ENCODE results near the gene H3-3A.

Gene H3-3A

GRCh38 chr1:226116673-226117072 lies 54.2 kb downstream of the H3-3A start:
- DNase-seq: no peak

DNA sequence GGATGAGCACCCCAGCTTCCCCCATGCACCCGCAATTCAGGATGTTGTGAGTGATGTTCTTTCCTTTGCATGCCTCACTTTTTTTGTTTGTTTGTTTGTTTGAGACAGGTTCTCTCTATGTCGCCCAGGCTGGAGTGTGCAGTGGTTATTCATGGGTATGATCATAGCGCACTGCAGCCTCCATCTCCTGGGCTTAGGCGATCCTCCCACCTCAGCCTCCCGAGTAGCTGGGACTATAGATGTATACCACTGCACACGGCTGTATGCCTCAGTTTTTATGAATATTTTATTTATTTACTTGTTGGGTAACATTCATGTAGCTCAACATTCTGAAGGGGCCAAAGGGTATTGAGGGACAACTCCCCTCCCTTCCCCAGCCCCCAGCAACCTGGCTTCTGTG lies 54.8 kb downstream of the H3-3A start:
- DNase-seq: no peak

- DNase-seq: no peak
Observed at GRCh38 chr1:226118357-226118756, 55.8 kb downstream of the H3-3A start.

DNA sequence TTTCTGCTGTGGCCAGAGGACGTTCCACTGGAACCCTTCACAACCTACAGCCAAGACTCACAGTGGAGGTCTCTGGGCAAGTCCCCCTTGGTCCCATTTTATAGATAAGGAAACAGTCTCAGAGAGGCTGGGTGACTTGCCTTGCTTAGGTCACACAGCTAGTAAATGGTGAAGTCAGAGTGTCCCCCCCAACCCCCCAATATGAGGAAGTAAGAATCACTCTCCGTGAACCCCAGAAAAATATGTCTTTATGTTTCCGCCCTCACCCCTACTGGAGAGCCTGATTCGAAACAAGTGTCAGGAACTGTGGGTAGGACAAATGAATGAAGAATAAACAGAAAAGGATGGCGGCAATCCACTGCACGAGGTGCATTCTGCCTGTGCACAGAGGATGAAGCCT lies 56.7 kb downstream of the H3-3A start:
- DNase-seq: no peak

- no peak for DNase-seq
Observed at GRCh38 chr1:226120398-226120797, 57.9 kb downstream of the H3-3A start.

- DNase-seq: peak; percentile 20
Observed at GRCh38 chr1:226121049-226121586, 58.6 kb downstream of the H3-3A start.
